SU-DHL-6 (cell line): ENCODE data around the gene APBA2.

ENCODE experiments used
- H2AFZ ChIP-seq: fragments of 200-600 bp; sonication (generic); 2 replicates; pipeline ENCODE4 v1.6.1; 2014; ENCODE audit warnings: low read depth, mild to moderate bottlenecking, moderate library complexity, mixed read lengths, antibody characterized with exemption, low read length; ENCODE audit not compliant: severe bottlenecking
- H3F3A ChIP-seq: fragments of 200-600 bp; shearing (Covaris generic); 2 replicates; pipeline ENCODE4 v1.6.0; 2016; ENCODE audit warnings: antibody characterized with exemption, mild to moderate bottlenecking; ENCODE audit not compliant: insufficient read depth
- H3K27ac ChIP-seq: fragments of 200-600 bp; sonication (generic); 2 replicates; pipeline ENCODE4 v1.5.1; 2016; ENCODE audit warnings: low read depth, mild to moderate bottlenecking, low read length, moderate library complexity, mixed read lengths
- H3K27me3 ChIP-seq: fragments of 200-600 bp; sonication (generic), shearing (Covaris generic); 2 replicates; pipeline ENCODE4 v1.6.0; 2014; ENCODE audit warnings: mild to moderate bottlenecking, low read length
- H3K36me3 ChIP-seq: fragments of 200-600 bp; sonication (generic); 2 replicates; pipeline ENCODE4 v1.6.1; 2014; ENCODE audit warnings: mild to moderate bottlenecking, low read length, mixed read lengths
- H3K4me2 ChIP-seq: fragments of 300-600, 200-600 bp; shearing (Covaris generic), sonication (generic); 2 replicates; pipeline ENCODE4 v1.6.0; 2014; ENCODE audit warnings: low read length, low read depth, mild to moderate bottlenecking; ENCODE audit not compliant: poor library complexity, severe bottlenecking
- H3K4me3 ChIP-seq: fragments of 200-600 bp; sonication (generic); 2 replicates; pipeline ENCODE4 v1.5.1; 2014; ENCODE audit warnings: antibody characterized with exemption, low read length, mild to moderate bottlenecking, mixed read lengths; ENCODE audit not compliant: insufficient read depth, poor library complexity, severe bottlenecking
- H3K79me2 ChIP-seq: fragments of 200-600 bp; sonication (generic); 2 replicates; pipeline ENCODE4 v1.6.1; 2014; ENCODE audit warnings: mild to moderate bottlenecking, low read length, moderate library complexity; ENCODE audit not compliant: insufficient read depth
- H3K9ac ChIP-seq: fragments of 200-600 bp; sonication (generic); 2 replicates; pipeline ENCODE4 v1.7.0; 2014; ENCODE audit warnings: mild to moderate bottlenecking, low read length
- H3K9me2 ChIP-seq: fragments of 200-600 bp; sonication (generic); replicated peaks from 2 replicates; pipeline ENCODE4 v1.6.1; 2014; ENCODE audit warnings: low read length; ENCODE audit not compliant: insufficient read depth
- H3K9me3 ChIP-seq: fragments of 200-600 bp; sonication (generic); 2 replicates; pipeline ENCODE4 v1.6.1; 2014; ENCODE audit warnings: low read length, mixed read lengths; ENCODE audit not compliant: insufficient read depth
- H4K20me1 ChIP-seq: fragments of 200-600 bp; sonication (generic); 2 replicates; pipeline ENCODE4 v1.6.1; 2014; ENCODE audit warnings: low read depth, mild to moderate bottlenecking, antibody characterized with exemption, low read length, moderate library complexity, mixed read lengths
- EZH2phosphoT487 ChIP-seq: fragments of 200-600 bp; sonication (generic), shearing (Covaris generic); conservative IDR thresholded peaks from 2 replicates; pipeline ENCODE4 v1.6.1; 2018; ENCODE audit warnings: mild to moderate bottlenecking, antibody characterized with exemption, low read length, moderate library complexity, mixed read lengths
- TF ChIP-seq, protein P1 (sequence below): fragments of 200-600 bp; sonication (generic); IDR thresholded peaks from one replicate; pipeline ENCODE4 v1.5.1; 2017; ENCODE audit warnings: antibody characterized with exemption, mild to moderate bottlenecking, low read length, moderate library complexity; ENCODE audit not compliant: insufficient read depth, poor library complexity, severe bottlenecking

Gene APBA2

DNA sequence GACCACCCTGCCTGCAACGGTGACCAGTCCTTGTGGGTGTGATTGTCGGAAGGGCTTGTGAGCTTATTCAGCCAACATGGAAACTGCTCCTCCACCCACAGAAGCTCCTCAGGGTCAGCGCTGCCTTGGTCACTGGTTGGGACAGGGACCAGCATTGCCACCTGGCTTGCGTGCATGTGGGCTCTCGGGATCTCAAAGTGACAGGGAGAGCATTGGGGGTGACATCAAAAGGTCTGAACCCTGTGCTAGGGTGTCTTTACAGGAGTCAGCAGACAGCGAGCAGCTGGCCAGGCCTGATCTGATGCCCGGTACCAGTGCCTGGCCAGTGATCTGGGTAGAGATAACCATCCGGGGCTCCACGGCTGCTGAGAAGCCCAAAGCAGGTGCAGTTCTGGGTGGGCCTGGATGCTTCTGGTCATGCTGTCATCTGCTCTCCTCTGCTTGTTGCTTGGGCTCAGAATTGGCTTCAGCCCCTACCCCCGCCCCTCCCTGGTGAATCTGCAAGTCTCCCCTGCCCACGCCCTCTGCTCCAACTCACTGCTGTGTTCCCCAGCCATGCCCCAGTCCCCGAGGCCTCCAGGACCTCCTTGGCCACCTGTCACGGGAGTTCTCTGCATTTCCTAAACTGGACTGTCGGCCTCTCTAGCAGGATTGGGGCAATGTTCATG, 249.0 kb downstream of the APBA2 start:
- H3K4me2 ChIP-seq: no peak overlapping the region
- H3F3A ChIP-seq: no peaks in the 10 kb centered on the region
- no peaks in the 10 kb centered on the region for H3K9me2 ChIP-seq
- H3K79me2 ChIP-seq: no peaks in the 10 kb centered on the region
- no peaks in the 10 kb centered on the region for H3K9me3 ChIP-seq
- H4K20me1 ChIP-seq: no peaks in the 10 kb centered on the region
- H3K36me3 ChIP-seq: no peaks in the 10 kb centered on the region
- TF ChIP-seq EZH2phosphoT487: no peak
- TF ChIP-seq, protein P1, sequence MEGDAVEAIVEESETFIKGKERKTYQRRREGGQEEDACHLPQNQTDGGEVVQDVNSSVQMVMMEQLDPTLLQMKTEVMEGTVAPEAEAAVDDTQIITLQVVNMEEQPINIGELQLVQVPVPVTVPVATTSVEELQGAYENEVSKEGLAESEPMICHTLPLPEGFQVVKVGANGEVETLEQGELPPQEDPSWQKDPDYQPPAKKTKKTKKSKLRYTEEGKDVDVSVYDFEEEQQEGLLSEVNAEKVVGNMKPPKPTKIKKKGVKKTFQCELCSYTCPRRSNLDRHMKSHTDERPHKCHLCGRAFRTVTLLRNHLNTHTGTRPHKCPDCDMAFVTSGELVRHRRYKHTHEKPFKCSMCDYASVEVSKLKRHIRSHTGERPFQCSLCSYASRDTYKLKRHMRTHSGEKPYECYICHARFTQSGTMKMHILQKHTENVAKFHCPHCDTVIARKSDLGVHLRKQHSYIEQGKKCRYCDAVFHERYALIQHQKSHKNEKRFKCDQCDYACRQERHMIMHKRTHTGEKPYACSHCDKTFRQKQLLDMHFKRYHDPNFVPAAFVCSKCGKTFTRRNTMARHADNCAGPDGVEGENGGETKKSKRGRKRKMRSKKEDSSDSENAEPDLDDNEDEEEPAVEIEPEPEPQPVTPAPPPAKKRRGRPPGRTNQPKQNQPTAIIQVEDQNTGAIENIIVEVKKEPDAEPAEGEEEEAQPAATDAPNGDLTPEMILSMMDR: no peak
- H3K9ac ChIP-seq: no peak overlapping the region
- H3K27me3 ChIP-seq: no peaks in the 10 kb centered on the region
- H3K4me3 ChIP-seq: no peak overlapping the region
- no peak overlapping the region for H2AFZ ChIP-seq
- H3K27ac ChIP-seq: no peak overlapping the region

DNA sequence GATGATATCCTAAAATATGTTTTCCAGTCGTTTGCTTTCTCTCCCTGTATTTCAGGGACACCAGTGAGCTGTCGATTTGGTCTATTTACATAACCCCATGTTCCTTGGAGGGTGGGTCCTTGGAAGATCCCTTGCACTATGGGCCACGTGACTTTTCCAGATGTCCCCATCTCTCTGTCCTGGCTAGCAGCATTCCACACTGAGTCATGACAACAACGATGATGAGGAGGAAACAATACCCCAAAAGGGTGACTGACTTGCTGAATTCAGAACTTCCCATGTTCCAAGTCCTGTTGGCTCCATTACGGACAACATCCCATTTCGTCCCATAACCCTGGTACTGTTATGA, 249.5 kb downstream of the APBA2 start:
- Histone ChIP-seq H3K27me3 (no peaks in the 10 kb centered on the region), H3K36me3 (no peaks in the 10 kb centered on the region), H3K4me2 (no peak overlapping the region), H3K9me3 (no peaks in the 10 kb centered on the region), H3K4me3 (no peak overlapping the region), H3K9me2 (no peaks in the 10 kb centered on the region), H3K9ac (no peak overlapping the region), H2AFZ (no peak overlapping the region), H3K27ac (no peak overlapping the region), H3F3A (no peaks in the 10 kb centered on the region), H4K20me1 (no peaks in the 10 kb centered on the region), H3K79me2 (no peaks in the 10 kb centered on the region)
- no peak for TF ChIP-seq EZH2phosphoT487
- TF ChIP-seq, protein P1: no peak

DNA sequence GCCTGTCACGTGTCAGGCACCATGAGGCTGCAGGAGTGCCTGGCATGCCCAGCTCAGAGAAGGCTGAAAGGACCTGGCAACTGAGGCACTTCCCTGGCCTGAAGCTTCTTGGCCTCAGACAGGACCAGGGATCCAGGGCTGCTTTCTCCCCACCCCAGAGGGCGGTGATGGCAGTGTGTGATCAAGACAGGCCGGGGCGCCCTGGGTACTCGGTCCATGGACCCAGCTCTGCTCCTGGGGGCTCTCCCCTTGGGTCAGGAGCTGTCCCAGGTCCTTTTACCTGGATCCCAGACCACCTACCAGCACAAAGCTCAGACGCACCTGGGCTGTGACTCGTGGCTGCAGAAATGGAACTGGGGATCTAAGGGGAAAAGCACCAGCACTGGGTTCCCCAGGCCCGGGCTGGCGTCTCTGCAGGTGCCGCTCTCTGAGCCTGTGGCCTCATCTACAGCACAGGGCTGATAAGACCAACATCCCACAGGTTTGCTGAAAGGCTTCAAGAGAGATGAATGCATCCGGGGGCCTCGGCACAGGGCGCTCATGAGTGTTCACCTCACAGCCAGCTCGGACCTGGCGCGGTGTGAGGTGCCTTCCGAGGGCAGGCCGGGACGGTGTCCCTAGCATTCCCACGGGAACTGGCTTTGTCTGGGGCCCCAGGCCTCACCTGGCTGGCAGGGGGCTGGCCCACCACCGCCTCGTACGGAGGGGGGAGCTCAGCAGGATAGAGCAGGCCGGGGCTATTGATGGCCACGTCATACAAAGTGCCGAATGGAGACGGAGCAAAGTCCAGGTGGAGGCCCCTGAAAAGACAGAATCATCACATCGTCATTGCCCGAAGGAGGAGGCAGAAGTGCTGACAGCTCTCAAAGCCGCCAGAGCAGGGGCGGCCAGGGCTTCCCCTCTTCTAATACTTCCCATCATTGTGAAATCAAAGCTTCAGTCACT, 250.2 kb downstream of the APBA2 start:
- TF ChIP-seq, protein P1: no peak
- TF ChIP-seq EZH2phosphoT487: no peak
- Histone ChIP-seq H3K4me2 (no peak overlapping the region), H3K27ac (no peak overlapping the region), H3K9me2 (no peaks in the 10 kb centered on the region), H2AFZ (no peak overlapping the region), H3F3A (no peaks in the 10 kb centered on the region), H3K36me3 (no peaks in the 10 kb centered on the region), H3K79me2 (no peaks in the 10 kb centered on the region), H3K4me3 (no peak overlapping the region), H3K9ac (no peak overlapping the region), H3K27me3 (no peaks in the 10 kb centered on the region), H3K9me3 (no peaks in the 10 kb centered on the region), H4K20me1 (no peaks in the 10 kb centered on the region)
